BJ (cell line): ENCODE measurements around the gene HEPACAM. TPM values are rescaled to one million over a fixed set of nuclear protein-coding genes. Genes with fewer than 3 reads are reported as not detected.

Experiments
- CTCF ChIA-PET: fragments of 350-600 bp; formaldehyde crosslinking; extraction: SDS; loops from one replicate; lab custom pipeline; 2021; ENCODE audit warnings: antibody characterized with exemption, inconsistent platforms; lab: Yijun Ruan, JAX
- POLR2A ChIA-PET: fragments of 300-600 bp; sonication (Branson Sonifier 250); formaldehyde crosslinking; extraction: SDS; loops from one replicate; lab custom pipeline; 2021; ENCODE audit warnings: antibody characterized with exemption; lab: Charles Lee
- DNase-seq: peaks from one replicate; pipeline ENCODE4 v3.0.0-alpha.2; 2011; ENCODE audit warnings: low read depth
- H3K27me3 ChIP-seq: 2 replicates; pipeline ENCODE4 v1.6.0; 2011; ENCODE audit warnings: low read length; ENCODE audit not compliant: control insufficient read depth, insufficient read depth
- H3K36me3 ChIP-seq: 2 replicates; pipeline ENCODE4 v1.5.1; 2011; ENCODE audit warnings: low read length; ENCODE audit not compliant: control insufficient read depth, insufficient read depth
- H3K4me3 ChIP-seq: 2 replicates; pipeline ENCODE4 v1.5.1; 2011; ENCODE audit warnings: low read depth, mild to moderate bottlenecking, control low read depth, low read length
- CTCF ChIP-seq: IDR thresholded peaks from 2 replicates; pipeline ENCODE4 v1.5.1; 2011; ENCODE audit warnings: low read depth, mild to moderate bottlenecking, control low read depth, inconsistent platforms, low read length, moderate library complexity; ENCODE audit not compliant: insufficient read depth
- polyA plus RNA-seq: library from polyadenylated mRNA; depleted of rRNA; stranded (reverse); fragments of >200 nt; gene quantifications from 2 replicates; pipeline ENCODE4 v1.2.3, GENCODE V29; 2011

The HEPACAM gene
- polyA plus RNA-seq, 1 experiment: 0.06 TPM

- Histone ChIP-seq H3K27me3 (no peaks in the 10 kb centered on the region; the same call in none of the 2 replicates), H3K36me3 (no peaks in the 10 kb centered on the region), H3K4me3 (no peak overlapping the region)
- ChIA-PET POLR2A (no interaction called here), CTCF (interaction anchor here (1.2 to 1.6 kb wide), 2 partner anchors 9 to 75 kb away, joined by 7 to 11 read pairs; partner anchors contain the start of gene CCDC15)
- no peak for TF ChIP-seq CTCF
- no peak for DNase-seq
Measured at GRCh38 chr11:124878759-124879492, 56.9 kb downstream of the HEPACAM start.

- Histone ChIP-seq H3K4me3 (no peak overlapping the region), H3K27me3 (no peaks in the 10 kb centered on the region; the same call in none of the 2 replicates), H3K36me3 (no peaks in the 10 kb centered on the region)
- TF ChIP-seq CTCF: no peak
- CTCF ChIA-PET: interaction anchor here (1.2 to 1.6 kb wide), 3 partner anchors 10 to 75 kb away, joined by 7 to 11 read pairs (median 7); partner anchors contain the start of gene CCDC15
- POLR2A ChIA-PET: no interaction called here
- DNase-seq: no peak
Measured at GRCh38 chr11:124877910-124878758, 57.7 kb downstream of the HEPACAM start.

GRCh38 chr11:124877631-124877909 lies 58.3 kb downstream of the HEPACAM start:
- TF ChIP-seq CTCF: no peak
- Histone ChIP-seq H3K4me3 (peak overlapping the region; percentile 68), H3K36me3 (no peaks in the 10 kb centered on the region), H3K27me3 (peaks cover 4% of the 10 kb centered on the region)
- ChIA-PET CTCF (interaction anchor here (1.3 to 2.1 kb wide), 3 partner anchors 11 to 42 kb away, joined by 7 to 11 read pairs (median 7); partner anchors contain the start of gene HEPN1), POLR2A (no interaction called here)
- DNase-seq: no peak

- peak overlapping the region; percentile 68 for H3K4me3 ChIP-seq
- ChIA-PET POLR2A (interaction anchor here (0.7 kb wide), 1 partner anchor 22 kb away, joined by 3 read pairs; no protein-coding TSS in a partner anchor), CTCF (interaction anchor here (0.6 to 3.0 kb wide), 28 partner anchors 7 to 510 kb away, joined by 3 to 26 read pairs (median 6); partner anchors contain the start of genes CCDC15, HEPACAM, HEPN1 and MSANTD2)
Measured at GRCh38 chr11:124876818-124877630, 58.8 kb downstream of the HEPACAM start.

More at GRCh38 chr11:124876818-124877630, 58.8 kb downstream of the HEPACAM start:
- DNase-seq: no peak
- H3K36me3 ChIP-seq: no peaks in the 10 kb centered on the region
- peaks cover 10% of the 10 kb centered on the region for H3K27me3 ChIP-seq
- TF ChIP-seq CTCF: no peak
